Epithelial cell of proximal tubule (primary cell): ENCODE measurements around the gene CWC27. TPM values are rescaled to one million over a fixed set of nuclear protein-coding genes. Genes with fewer than 3 reads are reported as not detected.
A peak's percentile ranks its signal among the peaks of the same experiment; 100 is the strongest.

Source experiments
- DNase-seq: peaks from one replicate; pipeline ENCODE4 v3.0.0-alpha.2; 2011; ENCODE audit warnings: low read depth
- H3K4me3 ChIP-seq: 2 replicates; pipeline ENCODE4 v1.5.1; 2011; ENCODE audit warnings: low read depth, mild to moderate bottlenecking, low read length
- CTCF ChIP-seq: conservative IDR thresholded peaks from 2 replicates; pipeline ENCODE4 v1.5.1; 2012; ENCODE audit warnings: low read depth, mild to moderate bottlenecking, low read length
- total RNA-seq: library from RNA; depleted of rRNA; stranded (reverse); fragments of >200 nt; gene quantifications from 2 replicates; pipeline ENCODE4 v1.2.3, GENCODE V29; 2015

The CWC27 gene
- total RNA-seq: 13.5 and 17.6 TPM in 2 replicates

GRCh38 chr5:64768358-64769312 is at the start of gene CWC27, which contains the start of gene SREK1IP1:
CWC27 (plus strand) TSS chr5:64768930; CDS start chr5:64769147, 217 bp downstream.
SREK1IP1 (minus strand) TSS chr5:64768691; CDS start chr5:64768517, 174 bp downstream.
- peak; percentile 14 for TF ChIP-seq CTCF
- peak within 1 kb of the TSS; percentile 75 for H3K4me3 ChIP-seq
- peak; percentile 70 for DNase-seq

- TF ChIP-seq CTCF: no peak
- no peak for DNase-seq
- no peak overlapping the region for H3K4me3 ChIP-seq
Observed at GRCh38 chr5:64722588-64722987, 46.1 kb upstream of the CWC27 start.

GRCh38 chr5:64727150-64727549 is 41.6 kb upstream of the CWC27 start:
- no peak for DNase-seq
- H3K4me3 ChIP-seq: no peak overlapping the region
- TF ChIP-seq CTCF: no peak

GRCh38 chr5:64742411-64742810 is 26.3 kb upstream of the CWC27 start:
- TF ChIP-seq CTCF: no peak
- DNase-seq: no peak
- H3K4me3 ChIP-seq: no peak overlapping the region

- no peak for TF ChIP-seq CTCF
- DNase-seq: no peak
- no peak overlapping the region for H3K4me3 ChIP-seq
Observed at GRCh38 chr5:64742821-64743220, 25.9 kb upstream of the CWC27 start.

- TF ChIP-seq CTCF: no peak
Observed at GRCh38 chr5:64744914-64745313, 23.8 kb upstream of the CWC27 start.

GRCh38 chr5:64746446-64746845 is 22.3 kb upstream of the CWC27 start:
- no peak for DNase-seq
- no peak overlapping the region for H3K4me3 ChIP-seq
- TF ChIP-seq CTCF: no peak

More at GRCh38 chr5:64744914-64745313, 23.8 kb upstream of the CWC27 start:
- no peak for DNase-seq
- no peak overlapping the region for H3K4me3 ChIP-seq
